Measurements from ENCODE around the gene CLCN2.

Gene CLCN2

DNA sequence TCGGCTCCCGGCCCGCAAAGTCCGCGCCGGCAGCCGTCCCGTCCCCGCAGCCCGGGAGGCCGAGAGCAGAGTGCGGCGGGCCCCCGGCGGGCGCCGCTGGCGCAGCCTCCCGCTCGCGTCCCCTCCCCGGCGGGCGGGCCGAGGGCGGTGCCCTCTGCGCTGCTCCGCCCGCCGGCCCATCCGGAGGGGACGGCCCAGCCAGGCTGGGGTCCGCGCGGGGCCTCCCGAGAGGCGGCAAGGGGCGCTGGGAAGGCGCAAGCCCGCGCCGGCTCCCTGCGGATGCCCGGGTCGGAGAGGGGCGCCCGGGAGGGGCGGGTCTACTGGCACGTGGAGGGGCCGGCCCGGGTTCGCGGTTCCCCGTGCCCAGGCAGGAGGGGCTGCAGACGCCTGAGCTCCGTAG is at the start of gene CLCN2, which contains the start of gene POLR2H:
TSS of gene CLCN2 (minus strand) at position 74 of the 400 bp plus-strand sequence. CDS start 126 bp downstream, outside the sequence.
TSS of gene POLR2H (plus strand) at position 179 of the 400 bp plus-strand sequence. CDS start 1,783 bp downstream, outside the sequence.
- no peak for DNase-seq (ENCODE audit: low read depth)

DNA sequence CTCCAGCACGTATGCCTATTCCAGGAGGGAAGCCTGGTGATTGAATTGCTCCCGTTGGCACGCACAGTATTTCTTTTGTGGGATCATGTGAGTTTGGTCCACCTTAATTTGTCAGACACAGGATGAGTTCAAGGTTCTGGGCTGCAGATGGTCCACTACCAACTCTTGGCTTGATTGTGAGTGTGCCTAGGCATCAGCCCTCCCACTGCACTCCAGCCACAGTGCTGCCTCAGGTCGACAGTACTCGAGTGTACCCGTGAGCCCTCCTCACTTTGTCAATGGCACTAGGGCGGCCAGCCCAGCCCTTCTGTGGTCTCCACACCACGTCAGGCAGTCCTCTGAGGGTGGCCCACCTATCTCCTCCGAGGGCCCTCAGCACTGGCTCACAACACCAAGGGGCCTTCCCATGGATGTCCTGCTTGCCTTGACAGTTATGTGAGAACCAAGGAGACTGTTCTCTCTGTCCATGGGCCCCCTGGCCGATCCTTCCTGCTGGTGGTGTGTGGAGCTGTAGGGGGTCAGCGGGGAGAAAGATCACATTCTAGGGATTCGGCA is 48.6 kb upstream of the CLCN2 start:
- DNase-seq (ENCODE audit: low read depth), result no peak

DNA sequence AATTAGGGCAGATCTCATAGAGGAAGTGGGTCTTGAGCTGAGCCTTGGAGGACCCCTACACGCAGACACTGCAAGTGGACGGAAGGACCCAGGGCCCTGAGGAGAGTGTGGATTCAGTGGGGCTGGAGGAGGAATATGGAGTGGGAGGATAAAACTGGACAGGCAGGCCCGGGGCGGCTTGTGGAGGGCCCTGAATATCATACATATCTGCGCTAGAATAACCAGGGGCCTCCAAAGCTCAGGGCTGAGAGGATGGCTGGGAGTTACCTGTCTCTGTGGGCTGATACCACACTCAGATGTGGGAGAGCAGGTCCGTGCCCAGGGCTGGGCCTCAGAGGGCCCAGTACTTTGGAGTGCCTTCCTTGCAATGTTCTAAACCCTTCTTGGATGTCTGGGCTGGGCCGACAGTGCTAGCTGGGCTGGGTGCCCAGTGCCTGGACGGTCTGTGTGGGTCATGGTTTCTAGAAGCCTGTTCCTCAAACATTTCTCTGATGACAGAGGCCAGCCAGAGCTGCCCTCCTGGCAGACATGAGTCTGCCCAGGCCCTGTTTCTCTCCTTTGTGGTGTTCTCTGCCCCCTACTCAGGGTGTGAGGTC is 48.0 kb upstream of the CLCN2 start:
- no peak for DNase-seq (ENCODE audit: low read depth)

DNA sequence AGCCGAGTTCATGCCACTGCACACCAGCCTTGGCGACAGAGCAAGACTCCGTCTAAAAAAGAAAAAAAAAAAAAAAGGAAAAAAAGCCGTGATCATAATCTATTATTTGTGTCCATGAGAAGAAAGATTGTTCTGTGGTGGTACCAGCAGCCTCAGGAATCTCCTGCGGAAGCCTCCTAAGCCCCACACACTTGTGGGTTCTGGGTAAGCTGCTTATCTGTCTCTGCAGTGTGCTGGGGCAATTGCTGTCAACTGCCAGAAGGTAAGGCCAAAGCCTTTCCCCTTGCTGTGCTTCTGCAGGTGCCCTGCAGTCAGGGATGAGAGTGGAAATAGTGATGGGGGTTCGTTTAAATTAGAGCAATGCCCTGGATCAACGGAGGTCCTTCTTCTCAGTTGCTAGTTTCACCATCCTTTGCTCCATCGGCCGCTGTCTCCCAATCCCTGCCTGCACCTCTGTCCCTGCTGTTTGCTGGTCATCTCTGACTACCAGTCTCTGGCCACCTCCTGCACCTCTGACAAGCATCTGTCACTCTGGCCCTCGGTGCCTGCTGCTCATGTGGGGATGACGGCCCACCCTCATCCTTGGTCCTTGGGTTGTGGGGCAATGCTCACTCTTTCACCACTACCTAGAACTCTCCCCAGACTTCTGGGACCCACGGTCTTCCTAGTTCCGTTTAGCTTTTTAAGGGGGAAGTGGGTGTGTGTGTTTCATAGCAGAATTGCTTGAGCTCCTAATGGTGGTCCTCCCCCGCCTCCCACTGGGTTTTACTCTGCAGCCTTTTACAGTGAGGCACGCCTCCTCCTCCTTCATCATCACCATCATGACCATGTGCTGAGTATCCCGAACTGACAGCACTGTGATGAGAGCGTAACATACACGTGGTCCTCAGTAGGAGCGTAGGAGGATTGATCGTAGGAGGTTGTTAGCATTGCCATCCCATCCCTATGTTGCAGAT is 43.9 kb upstream of the CLCN2 start:
- no peak for DNase-seq (ENCODE audit: low read depth)

DNA sequence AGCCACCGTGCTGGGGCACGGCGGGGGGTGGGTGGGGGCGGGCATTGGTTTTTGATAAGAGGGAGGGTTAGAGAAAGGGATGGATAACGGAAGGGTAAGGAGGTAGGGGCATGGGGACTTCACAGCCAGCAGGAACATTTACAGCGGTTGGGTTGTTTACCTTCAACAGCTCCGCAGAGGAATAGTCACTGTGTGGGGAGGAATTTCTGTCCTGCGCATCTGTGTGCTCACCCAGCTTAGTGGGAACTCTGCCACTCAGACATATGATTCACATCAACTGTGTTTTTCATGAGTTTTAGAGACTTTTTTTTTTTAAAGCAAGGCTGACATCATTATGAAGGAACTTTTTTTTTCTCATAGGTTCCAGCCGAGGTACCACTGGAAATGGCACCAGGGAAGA is 38.0 kb upstream of the CLCN2 start:
- DNase-seq (ENCODE audit: low read depth), result no peak

DNA sequence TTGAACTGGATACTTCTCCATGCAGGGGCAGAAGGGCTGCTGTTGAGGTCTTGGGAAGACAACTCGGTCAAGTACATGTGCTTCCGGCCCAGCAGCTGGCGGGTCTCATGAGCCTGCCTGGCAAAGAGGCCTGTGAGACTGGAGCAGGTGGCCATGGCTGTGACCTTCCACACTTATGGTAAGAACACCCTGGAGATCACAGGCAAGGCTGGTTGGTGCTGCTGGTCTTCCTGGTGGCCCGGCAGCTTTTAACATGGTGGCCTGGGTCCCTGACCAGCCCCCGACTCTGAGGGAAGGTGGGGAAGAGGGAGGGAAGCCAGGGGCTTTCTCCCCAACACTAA is 33.9 kb upstream of the CLCN2 start:
- DNase-seq (ENCODE audit: low read depth), result no peak

DNA sequence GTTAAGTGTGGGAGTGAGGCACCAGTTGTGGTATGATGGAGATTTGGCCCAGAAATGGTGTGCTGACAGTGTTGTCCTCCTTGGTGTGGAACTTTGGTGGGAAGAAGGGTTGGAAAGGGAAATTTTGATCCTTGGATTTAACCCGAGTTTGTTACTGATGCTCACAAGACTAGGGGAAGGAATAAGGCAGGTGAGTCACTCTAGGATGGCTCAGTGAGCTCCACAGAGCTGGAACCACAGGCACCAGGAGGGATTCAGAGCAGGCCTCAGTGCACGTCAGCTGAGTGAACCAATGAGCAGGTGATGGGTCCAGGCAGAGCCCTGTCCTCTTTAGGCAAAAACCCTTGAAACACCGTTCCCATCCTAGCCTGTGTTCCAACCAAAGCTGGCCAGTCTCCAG is 29.9 kb upstream of the CLCN2 start:
- DNase-seq (ENCODE audit: low read depth), result no peak

DNA sequence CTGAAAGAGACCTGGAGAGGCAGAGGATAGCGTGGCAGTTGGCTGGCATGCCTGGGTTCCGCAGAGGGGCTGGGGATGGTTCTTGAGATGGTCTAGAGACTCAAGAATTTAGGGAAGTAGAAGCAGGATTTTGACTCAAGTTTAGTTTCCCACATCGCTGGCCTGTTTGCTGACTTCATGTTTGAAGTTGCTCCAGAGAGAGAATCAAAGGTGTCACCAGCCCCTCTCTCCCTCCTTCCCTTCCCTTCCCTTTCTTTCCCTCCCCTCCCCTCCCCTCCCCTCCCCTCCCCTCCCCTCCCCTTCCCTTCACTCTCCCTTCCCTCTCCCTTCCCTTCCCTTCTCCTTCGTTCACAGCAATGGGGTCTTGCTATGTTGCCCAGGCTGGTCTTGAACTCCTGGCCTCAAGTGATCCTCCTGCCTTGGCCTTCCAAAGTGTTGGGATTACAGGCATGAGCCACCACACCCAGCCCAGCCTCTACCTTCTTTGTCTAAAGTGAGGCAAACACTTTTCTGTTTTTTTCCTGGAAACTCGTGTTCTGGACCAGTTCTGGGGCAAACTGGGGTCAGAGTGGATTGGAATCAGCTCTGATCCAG is 28.6 kb upstream of the CLCN2 start:
- DNase-seq (ENCODE audit: low read depth), result no peak

DNA sequence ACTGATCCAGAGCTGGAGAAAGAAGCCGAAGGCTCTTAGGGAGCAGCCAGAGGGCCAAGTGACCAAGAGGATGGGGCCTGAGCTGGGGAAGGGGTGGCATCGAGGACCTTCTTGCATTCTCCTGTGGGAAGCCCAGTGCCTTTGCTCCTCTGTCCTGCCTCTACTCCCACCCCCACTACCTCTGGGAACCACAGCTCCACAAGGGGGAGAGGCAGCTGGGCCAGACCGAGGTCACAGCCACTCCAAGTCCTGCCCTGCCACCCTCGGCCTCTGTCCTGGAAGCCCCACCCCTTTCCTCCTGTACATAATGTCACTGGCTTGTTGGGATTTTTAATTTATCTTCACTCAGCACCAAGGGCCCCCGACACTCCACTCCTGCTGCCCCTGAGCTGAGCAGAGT is 28.0 kb upstream of the CLCN2 start:
- DNase-seq (ENCODE audit: low read depth), result no peak

DNA sequence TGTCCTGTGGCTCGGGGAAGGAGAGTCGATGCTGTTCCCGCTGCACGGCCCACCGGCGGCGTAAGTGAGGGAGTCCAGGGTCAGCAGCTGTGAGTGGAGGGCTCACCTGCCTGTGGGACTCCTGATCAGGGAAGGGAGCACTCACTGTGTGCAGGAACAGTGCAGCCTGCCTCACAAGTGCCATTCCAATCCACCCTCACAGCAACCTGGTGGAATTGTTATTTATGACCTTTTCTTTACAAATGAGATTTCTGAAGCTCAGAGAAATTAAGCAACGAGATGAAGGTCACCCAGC is 27.5 kb upstream of the CLCN2 start:
- DNase-seq (ENCODE audit: low read depth), result no peak

DNA sequence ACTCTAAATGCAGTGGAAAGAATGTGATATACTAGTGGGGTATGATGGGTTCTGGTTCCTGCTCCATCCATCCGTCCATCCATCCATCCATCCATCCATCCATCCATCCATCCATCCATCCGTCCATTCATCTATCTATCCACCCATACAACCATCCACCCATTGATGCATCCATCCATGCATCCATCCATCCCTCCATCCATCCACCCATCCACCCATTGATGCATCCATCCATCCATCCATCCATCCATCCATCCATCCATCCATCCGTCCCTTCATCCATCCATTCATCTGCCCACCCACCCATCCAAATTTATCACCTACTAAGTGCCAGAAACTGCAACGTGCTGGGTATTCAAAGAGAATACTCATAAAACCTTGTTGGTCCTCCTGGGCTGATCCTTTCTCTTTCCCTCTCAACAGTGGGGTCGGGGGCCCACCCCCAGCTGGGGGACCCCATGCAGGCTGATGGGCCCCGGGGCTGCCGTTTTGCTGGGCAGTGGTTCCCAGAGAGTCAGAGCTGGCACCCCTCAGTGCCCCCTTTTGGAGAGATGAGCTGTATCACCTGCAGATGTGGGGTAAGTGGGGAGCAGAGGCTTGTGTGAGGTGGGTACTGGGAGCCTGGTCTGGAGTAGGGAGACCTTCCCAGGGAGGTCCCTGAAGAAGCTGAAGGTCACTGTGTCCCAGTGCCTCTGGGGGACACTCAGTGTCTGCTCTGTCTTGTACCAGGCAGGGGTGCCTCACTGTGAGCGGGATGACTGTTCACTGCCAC is 26.9 kb upstream of the CLCN2 start:
- DNase-seq (ENCODE audit: low read depth), result no peak

DNA sequence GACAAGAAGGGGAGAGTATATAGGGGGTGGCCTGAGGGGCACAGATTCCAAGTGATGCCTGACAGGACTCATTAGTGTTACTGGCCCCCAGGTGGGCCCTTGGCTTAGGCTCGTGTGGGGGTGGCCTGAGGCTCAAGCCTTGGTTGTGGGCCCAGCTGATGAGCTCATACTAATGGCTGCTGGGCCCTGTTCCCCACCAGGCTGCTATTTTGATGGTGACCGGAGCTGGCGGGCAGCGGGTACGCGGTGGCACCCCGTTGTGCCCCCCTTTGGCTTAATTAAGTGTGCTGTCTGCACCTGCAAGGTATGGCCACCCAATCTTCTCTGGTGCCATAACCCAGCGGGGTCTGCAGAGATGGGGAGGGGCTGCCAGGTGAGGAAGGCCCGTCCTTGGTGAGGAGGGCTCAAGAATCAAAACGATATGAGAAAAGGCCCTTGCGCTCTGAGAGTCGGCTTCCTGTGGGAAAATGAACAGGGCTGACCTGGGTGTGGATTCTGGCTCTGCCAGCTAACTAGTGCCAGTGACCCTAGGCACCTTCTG is 25.8 kb upstream of the CLCN2 start:
- no peak for DNase-seq (ENCODE audit: low read depth)

DNA sequence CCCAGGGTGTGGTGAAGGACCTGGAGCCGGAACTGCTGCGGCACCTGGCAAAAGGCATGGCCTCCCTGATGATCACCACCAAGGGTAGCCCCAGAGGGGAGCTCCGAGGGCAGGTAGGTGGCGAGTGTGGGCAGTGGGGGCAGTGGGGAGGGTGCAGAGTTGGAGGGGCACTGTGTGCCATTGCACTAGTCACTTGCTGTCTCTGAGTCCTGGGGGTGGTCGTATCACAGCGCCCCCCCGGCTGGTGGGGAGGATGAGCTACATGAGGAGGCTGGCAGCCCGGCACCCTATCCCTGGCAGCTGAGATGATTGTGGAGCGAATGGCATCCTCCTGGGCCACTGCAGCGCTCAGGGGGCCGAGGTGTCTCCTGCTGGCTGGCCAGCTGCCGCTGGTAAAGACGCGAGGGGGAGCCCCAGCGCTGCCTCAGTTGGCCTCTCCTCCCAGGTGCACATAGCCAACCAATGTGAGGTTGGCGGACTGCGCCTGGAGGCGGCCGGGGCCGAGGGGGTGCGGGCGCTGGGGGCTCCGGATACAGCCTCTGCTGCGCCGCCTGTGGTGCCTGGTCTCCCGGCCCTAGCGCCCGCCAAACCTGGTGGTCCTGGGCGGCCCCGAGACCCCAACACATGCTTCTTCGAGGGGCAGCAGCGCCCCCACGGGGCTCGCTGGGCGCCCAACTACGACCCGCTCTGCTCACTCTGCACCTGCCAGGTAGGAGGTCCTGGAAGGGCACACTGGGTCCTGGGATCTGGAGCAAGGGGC is 24.8 kb upstream of the CLCN2 start:
- DNase-seq (ENCODE audit: low read depth), result no peak

DNA sequence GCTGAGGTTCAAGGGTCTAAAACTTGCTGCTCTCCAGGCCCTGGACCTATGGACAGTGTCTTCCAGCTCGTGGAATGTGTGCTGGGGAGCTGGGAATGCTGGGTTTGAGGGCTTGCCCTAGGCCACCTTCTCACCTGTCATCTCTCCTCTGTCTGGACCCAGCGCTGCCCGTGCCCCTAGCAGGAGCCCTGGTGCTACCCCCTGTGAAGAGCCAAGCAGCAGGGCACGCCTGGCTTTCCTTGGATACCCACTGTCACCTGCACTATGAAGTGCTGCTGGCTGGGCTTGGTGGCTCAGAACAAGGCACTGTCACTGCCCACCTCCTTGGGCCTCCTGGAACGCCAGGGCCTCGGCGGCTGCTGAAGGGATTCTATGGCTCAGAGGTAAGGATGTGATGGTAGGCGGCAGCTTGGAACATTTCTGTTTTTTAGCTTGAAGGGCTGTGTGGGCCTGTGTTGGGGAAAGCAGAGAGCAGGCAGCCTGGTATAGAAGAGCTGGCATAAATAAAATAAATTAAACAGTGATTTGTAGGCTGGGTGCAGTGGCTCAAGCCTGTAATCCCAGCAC is 23.5 kb upstream of the CLCN2 start:
- no peak for DNase-seq (ENCODE audit: low read depth)

DNA sequence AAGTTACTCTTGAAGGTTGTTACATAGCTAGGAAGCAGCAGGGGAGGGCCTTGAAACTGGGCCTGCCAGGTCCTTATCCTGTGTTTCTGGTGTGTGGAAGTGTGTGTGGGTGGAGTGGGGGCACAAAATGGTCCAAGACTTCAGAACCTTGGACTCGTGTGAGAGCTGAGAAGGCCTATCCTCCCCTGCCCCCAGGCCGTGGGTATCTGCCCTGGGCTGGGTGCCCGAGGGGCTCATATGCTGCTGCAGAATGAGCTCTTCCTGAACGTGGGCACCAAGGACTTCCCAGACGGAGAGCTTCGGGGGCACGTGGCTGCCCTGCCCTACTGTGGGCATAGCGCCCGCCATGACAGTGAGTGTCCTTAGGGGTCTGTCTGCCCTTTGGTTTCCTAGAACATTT is 22.9 kb upstream of the CLCN2 start:
- no peak for DNase-seq (ENCODE audit: low read depth)

DNA sequence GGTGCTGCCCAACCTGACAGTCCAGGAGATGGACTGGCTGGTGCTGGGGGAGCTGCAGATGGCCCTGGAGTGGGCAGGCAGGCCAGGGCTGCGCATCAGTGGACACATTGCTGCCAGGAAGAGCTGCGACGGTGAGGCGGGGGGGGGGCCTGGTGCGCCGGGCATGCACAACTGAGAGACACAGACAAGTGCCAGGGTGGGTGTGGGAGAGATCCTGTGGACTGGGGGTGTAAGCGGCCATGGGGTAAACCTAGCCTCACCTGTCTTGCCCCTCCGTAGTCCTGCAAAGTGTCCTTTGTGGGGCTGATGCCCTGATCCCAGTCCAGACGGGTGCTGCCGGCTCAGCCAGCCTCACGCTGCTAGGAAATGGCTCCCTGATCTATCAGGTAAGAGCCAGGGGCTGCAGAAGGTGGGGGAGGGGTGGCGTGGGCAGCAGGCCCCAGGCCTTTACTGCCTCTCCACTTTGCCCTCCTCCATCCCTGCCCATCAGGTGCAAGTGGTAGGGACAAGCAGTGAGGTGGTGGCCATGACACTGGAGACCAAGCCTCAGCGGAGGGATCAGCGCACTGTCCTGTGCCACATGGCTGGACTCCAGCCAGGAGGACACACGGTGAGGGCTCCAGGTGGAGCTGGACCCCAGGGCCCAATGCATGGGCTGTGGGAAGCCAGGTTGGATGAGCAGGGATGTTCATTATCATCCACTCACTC is 21.8 kb upstream of the CLCN2 start:
- no peak for DNase-seq (ENCODE audit: low read depth)

DNA sequence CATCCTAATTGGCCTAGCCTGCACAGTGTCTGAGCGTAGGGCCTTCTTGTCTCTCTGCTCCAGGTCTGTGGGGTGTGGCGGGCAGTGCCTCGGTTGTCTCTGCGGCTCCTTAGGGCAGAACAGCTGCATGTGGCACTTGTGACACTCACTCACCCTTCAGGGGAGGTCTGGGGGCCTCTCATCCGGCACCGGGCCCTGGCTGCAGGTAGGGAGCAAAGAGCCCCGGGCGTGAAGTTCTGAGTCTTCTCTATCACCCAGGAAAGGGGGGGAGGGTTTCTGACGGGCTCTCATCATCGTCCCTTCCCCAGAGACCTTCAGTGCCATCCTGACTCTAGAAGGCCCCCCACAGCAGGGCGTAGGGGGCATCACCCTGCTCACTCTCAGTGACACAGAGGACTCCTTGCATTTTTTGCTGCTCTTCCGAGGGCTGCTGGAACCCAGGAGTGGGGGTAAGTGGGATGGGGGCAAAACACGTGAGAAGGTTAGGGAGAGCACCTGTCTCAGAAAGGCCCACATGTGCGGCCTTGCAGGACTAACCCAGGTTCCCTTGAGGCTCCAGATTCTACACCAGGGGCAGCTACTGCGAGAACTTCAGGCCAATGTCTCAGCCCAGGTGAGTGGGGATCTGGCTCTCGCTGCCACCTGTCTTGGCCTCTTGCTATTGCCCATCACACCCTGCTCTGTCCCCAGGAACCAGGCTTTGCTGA is 21.1 kb upstream of the CLCN2 start:
- DNase-seq (ENCODE audit: low read depth), result no peak

DNA sequence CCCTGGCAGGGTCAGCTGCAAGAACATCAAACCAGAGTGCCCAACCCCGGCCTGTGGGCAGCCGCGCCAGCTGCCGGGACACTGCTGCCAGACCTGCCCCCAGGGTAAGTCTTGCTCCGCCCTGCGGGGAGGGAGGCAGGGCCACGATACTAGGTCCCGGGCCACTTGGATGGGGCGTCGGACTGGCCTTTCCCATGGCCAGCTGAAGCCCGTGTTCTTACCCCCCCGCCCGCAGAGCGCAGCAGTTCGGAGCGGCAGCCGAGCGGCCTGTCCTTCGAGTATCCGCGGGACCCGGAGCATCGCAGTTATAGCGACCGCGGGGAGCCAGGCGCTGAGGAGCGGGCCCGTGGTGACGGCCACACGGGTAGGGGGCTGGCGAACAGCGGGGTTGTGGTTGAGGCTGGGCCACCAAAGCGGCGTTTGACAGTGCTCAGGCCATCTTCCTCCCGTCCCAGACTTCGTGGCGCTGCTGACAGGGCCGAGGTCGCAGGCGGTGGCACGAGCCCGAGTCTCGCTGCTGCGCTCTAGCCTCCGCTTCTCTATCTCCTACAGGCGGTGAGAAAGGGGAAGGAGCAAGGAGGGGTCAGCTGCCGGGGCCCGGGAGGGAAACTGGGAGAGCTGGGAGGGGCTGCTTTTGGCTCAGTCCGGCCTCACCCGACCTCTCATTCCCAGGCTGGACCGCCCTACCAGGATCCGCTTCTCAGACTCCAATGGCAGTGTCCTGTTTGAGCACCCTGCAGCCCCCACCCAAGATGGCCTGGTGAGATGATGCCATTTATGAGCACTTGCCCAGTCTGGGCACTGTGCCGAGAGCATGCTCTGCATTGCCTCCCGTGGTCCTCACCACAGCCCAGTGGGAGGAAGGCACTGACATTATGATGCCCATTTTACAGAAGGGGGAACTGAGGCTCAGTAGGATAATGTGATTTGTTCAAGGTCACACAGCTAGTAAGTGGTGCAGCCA is 20.1 kb upstream of the CLCN2 start:
- no peak for DNase-seq (ENCODE audit: low read depth)
